ENCODE data around the gene MYMK.

MYMK gene

GRCh38 chr9:133558191-133559126 lies 33.7 kb upstream of the MYMK start:
- DNase-seq (ENCODE audit: low spot score), result peak; percentile 67

GRCh38 chr9:133557581-133557980 lies 32.8 kb upstream of the MYMK start:
- no peak for DNase-seq (ENCODE audit: low spot score)

- no peak for DNase-seq (ENCODE audit: low spot score)
These were observed 31.6 kb upstream of the MYMK start for GRCh38 chr9:133556354-133556753.

- DNase-seq (ENCODE audit: low spot score), result no peak
These were observed 30.0 kb upstream of the MYMK start for GRCh38 chr9:133554729-133555128.

GRCh38 chr9:133553973-133554713 lies 29.4 kb upstream of the MYMK start:
- no peak for DNase-seq (ENCODE audit: low spot score)

- DNase-seq (ENCODE audit: low spot score), result no peak
These were observed 28.4 kb upstream of the MYMK start for GRCh38 chr9:133553123-133553522.

GRCh38 chr9:133552236-133552635 lies 27.5 kb upstream of the MYMK start:
- peak; percentile 93 for DNase-seq (ENCODE audit: low spot score)

GRCh38 chr9:133551446-133551845 lies 26.7 kb upstream of the MYMK start:
- DNase-seq (ENCODE audit: low spot score), result no peak

GRCh38 chr9:133547116-133547515 lies 22.4 kb upstream of the MYMK start:
- no peak for DNase-seq (ENCODE audit: low spot score)

GRCh38 chr9:133546287-133546680 lies 21.5 kb upstream of the MYMK start:
- no peak for DNase-seq (ENCODE audit: low spot score)

- no peak for DNase-seq (ENCODE audit: low spot score)
These were observed 20.9 kb upstream of the MYMK start for GRCh38 chr9:133545494-133546286.

- DNase-seq (ENCODE audit: low spot score), result no peak
These were observed 19.2 kb upstream of the MYMK start for GRCh38 chr9:133543772-133544467.

GRCh38 chr9:133542002-133542401 lies 17.2 kb upstream of the MYMK start:
- no peak for DNase-seq (ENCODE audit: low spot score)

- no peak for DNase-seq (ENCODE audit: low spot score)
These were observed 15.9 kb upstream of the MYMK start for GRCh38 chr9:133540698-133541025.

GRCh38 chr9:133539991-133540697 lies 15.4 kb upstream of the MYMK start:
- no peak for DNase-seq (ENCODE audit: low spot score)

- DNase-seq (ENCODE audit: low spot score), result no peak
These were observed 14.4 kb upstream of the MYMK start for GRCh38 chr9:133538851-133539833.

- DNase-seq (ENCODE audit: low spot score), result no peak
These were observed 13.4 kb upstream of the MYMK start for GRCh38 chr9:133538176-133538575.

GRCh38 chr9:133537257-133537656 lies 12.5 kb upstream of the MYMK start:
- no peak for DNase-seq (ENCODE audit: low spot score)

GRCh38 chr9:133536536-133536935 lies 11.8 kb upstream of the MYMK start:
- no peak for DNase-seq (ENCODE audit: low spot score)

- DNase-seq (ENCODE audit: low spot score), result no peak
These were observed 11.3 kb upstream of the MYMK start for GRCh38 chr9:133536080-133536479.
